PFSK-1 (cell line): ENCODE results near the gene TMEM59.

Source experiments
- FOXP2 ChIP-seq: optimal IDR thresholded peaks from 2 replicates; pipeline ENCODE3; 2011; ENCODE audit warnings: borderline replicate concordance, control low read depth, inconsistent platforms; ENCODE audit not compliant: insufficient read depth; ENCODE audit errors: extremely low read length, extremely low read depth
- POLR2AphosphoS5 ChIP-seq: IDR thresholded peaks from 2 replicates; pipeline ENCODE4 v1.6.1; 2012; ENCODE audit warnings: low read depth, mild to moderate bottlenecking, control low read depth, low read length, moderate library complexity
- REST ChIP-seq, 2 experiments: IDR thresholded peaks; 2 replicates each; pipeline versions ENCODE4 v1.6.1 to v1.8.0; 2011 to 2012; ENCODE audit warnings: low read depth in 2 of 2, low read length in 2 of 2, control low read depth in 1 of 2, inconsistent platforms in 1 of 2, mild to moderate bottlenecking in 1 of 2, moderate library complexity in 1 of 2; ENCODE audit not compliant: insufficient read depth in 1 of 2
- SIN3A ChIP-seq: IDR thresholded peaks from 2 replicates; pipeline ENCODE4 v1.6.1; 2012; ENCODE audit warnings: mild to moderate bottlenecking, low read length, moderate library complexity, borderline replicate concordance; ENCODE audit not compliant: insufficient read depth
- TAF1 ChIP-seq: IDR thresholded peaks from 2 replicates; pipeline ENCODE4 v1.6.1; 2012; ENCODE audit warnings: low read length, control low read depth, borderline replicate concordance; ENCODE audit not compliant: insufficient read depth

Gene TMEM59

GRCh38 chr1:54018635-54019034 is 34.4 kb downstream of the TMEM59 start:
- no peak for TF ChIP-seq TAF1

- TF ChIP-seq FOXP2 (no peak), REST (IDR thresholded peaks at IDR 0.05; ENCODE audit: insufficient read depth in 1 of 2, low read depth in 2 of 2, low read length in 2 of 2) (no peak), POLR2AphosphoS5 (no peak), TAF1 (no peak), SIN3A (no peak)
Observed at GRCh38 chr1:54017979-54018378, 35.0 kb downstream of the TMEM59 start, which contains the start of gene LDLRAD1. LDLRAD1 (minus strand) TSS chr1:54018186; CDS start chr1:54018112, 74 bp downstream.

- TF ChIP-seq FOXP2: no peak
- TF ChIP-seq REST (IDR thresholded peaks at IDR 0.05; ENCODE audit: insufficient read depth in 1 of 2, low read depth in 2 of 2, low read length in 2 of 2): no peak
- TF ChIP-seq SIN3A: no peak
- no peak for TF ChIP-seq TAF1
- no peak for TF ChIP-seq POLR2AphosphoS5
Observed at GRCh38 chr1:54016343-54017282, 36.4 kb downstream of the TMEM59 start.

- TF ChIP-seq FOXP2 (no peak), REST (IDR thresholded peaks at IDR 0.05; ENCODE audit: insufficient read depth in 1 of 2, low read depth in 2 of 2, low read length in 2 of 2) (no peak)
Observed at GRCh38 chr1:54014009-54014629, 38.9 kb downstream of the TMEM59 start.

- TF ChIP-seq FOXP2: no peak
- no peak for TF ChIP-seq SIN3A
- TF ChIP-seq POLR2AphosphoS5: no peak
- no peak for TF ChIP-seq TAF1
- no peak for TF ChIP-seq REST (IDR thresholded peaks at IDR 0.05; ENCODE audit: insufficient read depth in 1 of 2, low read depth in 2 of 2, low read length in 2 of 2)
Observed at GRCh38 chr1:54013393-54014008, 39.5 kb downstream of the TMEM59 start.
